Stimulated activated CD8-positive, alpha-beta memory T cell treated with anti-CD3 and anti-CD28 coated beads, Interleukin-4, amount 100 ng/mL, for 48 hours (primary cell): ENCODE measurements around the gene RUNDC3A.
A peak's percentile ranks its signal among the peaks of the same experiment; 100 is the strongest.

Experiments
- DNase-seq: peaks from one replicate; pipeline ENCODE4 v3.0.0-alpha.2; 2020

The RUNDC3A gene

DNA sequence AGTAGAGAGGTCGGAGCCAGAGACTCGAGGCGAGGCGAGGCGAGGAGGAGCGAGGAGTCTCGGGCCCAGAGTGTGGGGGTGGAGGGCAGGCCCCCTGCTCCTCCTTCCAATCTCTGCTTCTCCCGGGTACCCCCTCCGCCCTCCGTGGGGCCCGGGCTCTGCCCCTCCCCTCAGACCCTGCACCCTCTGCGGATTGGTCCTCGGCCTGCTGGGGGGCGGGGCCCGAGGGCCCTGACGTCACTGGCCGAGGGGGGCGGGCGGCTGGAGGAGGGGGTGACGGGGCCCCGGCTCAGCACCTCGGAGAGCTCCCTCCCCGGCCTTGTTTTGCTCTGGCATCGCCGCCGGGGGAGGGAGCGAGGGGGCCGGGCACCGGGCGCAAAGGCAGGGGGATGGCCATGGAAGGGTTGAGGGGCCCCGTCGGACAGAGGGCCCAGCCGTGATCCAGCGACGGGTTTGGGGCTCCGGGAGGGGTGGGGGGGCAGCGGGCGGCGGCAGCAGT lies at the start of gene RUNDC3A:
Gene RUNDC3A (plus strand): TSS at position 282 of the 499 bp plus-strand sequence. CDS start 232 bp downstream, outside the sequence.
- DNase-seq = peak; percentile 94

DNA sequence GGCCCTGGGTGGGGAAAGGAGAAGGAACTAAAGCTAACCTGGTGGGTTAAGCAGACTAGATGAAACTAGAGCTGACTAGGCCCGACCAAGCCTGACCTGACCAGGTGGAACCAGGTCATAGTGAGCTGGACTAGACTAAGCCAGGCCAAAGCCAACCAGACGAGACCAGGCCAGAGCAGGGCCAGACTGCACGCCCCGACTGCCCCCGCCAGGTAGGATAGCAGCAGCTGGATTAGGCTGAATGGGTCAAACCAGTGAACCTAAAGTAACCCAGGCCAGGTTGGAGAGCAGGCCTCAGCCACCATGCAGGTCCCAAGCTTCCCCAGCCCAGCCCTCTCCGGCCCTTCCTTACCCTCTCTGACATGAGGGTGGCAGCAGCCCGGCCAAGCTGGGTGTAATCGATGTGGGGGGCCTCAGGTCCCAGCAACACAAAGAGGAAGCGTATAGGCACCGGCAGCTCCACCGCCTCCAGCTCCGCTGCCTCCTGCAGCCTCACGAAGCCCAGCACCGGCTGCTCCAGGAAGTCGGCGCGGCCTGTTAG lies 49.5 kb upstream of the RUNDC3A start:
- no peak for DNase-seq

DNA sequence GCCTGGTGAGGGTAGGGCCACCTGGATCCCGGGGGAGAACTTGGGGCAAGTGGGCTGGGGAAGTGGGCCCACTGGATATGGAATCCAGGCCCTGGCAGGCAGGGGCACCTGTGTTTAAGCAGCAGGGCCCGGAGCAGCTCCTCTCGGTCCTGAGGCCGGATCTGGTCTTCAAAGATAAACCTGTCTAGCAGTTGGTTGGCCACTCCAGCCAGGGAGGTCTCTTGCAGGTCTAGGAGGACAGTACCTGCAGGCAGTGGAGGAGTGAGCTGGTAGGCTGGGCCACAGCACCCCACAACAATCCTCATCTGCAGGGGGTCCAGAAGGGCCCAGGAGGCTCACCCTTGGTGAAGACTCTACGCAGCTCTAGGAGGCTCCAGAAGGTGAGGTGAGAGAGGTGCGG lies 48.1 kb upstream of the RUNDC3A start:
- DNase-seq = no peak

DNA sequence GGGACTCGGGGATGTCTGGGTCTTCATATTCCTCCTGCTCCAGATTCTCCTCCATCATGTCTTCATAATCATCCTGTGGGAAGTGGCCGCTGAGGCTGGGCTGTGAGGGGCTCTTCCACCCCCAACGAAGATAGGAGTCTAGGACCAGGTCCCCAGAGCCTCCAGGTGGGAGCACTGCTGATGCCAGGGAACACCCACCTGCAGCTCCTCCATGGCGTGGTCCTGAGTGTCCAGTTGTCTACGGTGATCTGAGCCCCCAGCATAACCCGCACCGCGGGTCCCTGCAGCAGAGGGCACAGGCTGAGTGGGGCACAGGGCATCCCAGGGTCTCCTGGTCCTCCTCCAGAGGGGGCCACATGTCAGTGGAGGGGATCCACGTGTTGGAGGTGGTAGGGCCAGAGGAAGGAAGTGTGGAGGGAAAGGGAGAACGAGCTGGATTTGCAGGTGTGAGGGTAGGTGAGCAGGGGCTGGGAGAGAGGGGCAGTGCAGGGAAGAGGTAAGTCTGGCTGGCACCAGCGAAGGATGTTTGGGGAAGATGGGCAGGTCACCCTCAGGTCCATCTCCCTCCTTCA lies 45.7 kb upstream of the RUNDC3A start:
- no peak for DNase-seq

DNA sequence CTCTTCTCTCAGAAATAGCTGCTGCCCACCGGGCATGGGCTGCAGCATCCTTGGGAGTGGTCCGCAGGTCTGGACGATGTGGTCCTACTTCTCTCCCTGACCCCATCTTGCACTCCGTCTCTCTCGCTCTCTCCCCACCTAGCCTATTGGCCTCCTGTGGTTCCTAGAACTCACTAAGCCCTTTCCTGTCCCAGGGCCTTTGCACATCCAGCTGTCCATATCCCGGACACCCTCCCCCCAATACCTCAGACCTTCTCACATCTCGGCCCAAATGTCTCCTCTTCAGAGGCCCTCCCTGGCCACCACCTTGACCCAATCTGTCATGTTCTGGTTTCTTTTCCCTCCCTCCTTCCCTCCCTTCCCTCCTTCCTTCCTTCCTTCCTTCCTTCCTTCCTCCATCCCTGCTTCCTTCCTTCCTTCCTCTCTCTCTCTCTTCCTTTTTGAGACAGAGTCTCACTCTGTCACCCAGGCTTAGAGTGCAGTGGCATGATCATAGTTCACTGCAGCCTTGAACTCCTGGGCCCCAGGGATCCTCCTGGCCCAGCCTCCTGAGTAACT lies 45.0 kb upstream of the RUNDC3A start:
- DNase-seq = no peak

DNA sequence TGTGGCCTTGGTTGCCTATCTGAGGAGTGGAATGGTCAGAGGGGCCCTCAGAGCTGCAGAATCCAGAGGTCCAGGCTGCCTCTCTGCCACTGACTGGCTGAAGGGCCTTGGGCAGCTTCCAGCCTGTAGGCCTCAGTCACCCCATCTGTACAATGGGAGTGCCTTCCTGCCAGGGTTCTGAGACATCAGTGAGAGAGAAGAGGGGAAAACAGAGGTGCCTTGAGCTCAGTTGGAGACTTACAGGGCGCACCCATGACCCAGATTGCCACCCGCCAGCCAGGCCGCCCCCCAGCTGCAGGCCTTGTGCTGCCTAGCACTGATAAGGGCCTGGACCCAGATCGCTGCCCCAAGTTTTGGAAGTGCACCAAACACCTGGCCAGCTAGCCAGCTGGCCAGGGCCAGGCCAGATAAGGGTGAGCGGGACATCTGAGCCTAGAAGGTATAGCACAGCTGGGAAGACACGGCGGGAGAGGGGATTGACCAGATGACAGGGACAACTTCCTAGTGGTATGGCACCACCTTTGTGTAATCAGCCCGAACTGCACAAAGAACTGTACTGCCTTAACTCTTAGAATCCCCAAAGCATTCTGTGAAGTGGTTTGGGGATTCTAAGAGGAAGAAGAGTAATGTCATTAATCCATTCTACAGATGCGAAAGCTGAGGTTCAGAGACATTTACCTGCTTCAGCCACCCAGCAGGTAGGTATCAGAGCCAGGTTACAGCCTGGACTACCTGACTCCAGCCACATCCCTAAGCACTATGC lies 41.8 kb upstream of the RUNDC3A start:
- DNase-seq = no peak

DNA sequence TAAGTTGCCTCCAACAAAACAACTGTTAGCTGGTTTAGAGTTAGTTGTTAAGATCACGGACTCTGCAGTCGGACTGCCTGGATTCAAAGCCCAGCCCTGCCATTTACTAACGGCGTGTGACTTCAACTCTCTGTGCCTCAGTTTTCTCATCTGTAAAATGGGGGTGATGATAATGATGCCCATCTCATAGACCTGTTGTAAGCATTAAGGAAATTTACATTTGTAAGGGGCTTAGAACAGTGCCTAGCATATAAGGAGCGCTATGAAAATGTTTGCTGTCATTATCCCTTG lies 41.3 kb upstream of the RUNDC3A start:
- DNase-seq = no peak

DNA sequence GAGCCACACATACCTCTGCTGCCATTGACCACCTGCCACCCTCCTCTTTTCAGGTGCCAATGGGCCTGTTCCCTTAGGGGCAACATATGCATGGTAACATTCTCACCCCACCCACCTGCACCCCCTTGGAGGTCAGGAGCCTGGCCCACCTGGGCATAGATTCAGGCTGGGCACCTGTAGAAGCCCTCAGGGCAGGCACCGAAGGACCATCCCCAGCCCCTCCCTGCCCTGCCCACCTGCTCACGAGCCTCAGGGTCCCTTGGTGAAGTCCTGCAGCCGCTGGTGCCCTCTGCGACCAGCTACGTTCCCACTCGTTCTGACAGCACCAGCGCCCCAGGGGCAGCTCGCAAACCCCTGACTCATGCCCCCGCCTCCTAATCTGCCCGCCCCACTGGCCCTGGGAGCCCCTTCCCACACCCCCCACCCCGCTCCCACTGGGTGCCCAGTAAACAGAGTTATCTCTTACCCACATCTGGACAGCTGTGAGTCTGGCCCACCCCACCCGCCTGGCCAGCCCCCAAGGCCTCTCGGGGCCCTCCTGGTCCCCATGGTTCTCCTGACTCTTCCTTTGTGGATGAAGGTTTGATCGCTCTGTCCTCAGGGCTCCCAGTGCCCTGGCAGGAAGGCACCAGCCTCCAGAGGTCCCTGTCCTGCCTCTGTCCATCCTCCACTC lies 40.4 kb upstream of the RUNDC3A start, which contains the start of gene SLC4A1:
Gene SLC4A1 (minus strand): TSS at position 318 of the 673 bp plus-strand sequence. CDS start 5,269 bp downstream, outside the sequence.
- no peak for DNase-seq

DNA sequence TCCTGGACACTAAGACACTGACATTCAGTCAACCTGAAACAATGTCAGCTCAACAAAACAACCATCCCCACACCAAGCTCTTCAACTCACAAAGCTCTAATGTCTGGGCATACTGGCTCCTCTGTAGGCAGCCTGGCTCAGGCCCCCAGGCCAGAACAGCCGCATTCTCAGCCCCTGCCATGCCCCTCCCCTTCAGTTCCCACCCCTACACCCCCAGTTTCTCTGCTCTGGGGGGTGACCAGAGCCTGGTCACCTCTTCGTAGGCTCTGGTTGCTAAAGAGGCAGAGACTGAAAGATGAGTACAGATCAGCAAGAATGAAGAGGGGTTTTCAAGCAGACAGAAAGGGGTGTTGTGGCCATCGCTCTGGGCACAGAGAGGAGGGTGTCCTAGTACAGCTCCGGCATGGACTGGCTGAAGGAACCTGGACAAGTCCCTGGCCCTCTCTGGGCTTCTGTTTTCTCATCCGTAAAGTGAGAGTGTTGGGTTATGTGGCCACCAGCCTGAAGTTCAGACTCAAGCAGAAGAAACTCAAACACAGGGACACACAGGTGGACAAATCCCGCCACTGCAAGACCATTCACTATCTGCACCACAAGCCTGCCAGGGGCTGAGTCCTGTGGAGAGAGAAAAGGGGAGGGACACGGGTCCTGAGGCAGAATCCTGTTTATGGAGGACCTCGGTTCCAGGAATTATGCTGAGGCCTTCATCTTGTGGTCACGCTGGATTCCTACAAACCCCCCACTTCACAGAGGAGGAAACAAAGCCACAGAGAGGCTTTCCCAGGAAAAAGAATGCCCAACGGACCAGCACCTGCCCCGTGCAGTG lies 39.5 kb upstream of the RUNDC3A start:
- DNase-seq = no peak

DNA sequence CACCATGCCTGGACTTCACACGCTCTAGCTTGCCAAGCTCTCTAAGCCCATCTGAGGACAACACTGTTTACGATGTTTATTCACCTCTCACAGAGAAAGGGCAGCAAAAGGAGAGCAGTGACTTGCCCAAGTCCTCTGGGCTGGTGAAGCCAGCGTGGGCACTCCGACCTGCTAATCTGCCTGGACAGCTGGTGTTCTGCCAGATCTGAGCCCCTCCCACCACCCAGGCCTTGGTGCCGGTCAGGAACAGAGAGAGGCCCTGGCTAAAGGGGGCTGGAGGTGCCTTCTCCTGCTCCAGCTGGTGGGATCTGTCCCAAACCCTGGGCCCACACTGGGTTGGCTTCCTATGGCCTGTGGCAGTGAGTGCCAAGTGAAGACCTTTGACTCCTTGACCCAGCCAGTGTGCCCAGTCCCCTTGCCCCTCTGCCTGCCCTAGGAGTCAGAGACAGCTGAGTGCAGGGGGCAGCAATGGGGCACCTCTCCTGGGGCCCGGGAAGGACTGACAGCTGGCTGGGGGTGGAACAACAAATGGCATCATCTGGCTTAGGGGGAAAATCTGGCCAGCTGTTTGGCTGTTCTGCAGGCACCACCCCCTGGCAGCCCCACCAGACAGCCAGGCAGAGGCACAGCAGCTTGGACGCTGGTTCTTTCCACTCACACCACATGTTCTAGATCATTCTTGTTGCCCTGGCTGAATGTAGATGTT lies 38.7 kb upstream of the RUNDC3A start:
- DNase-seq = no peak

DNA sequence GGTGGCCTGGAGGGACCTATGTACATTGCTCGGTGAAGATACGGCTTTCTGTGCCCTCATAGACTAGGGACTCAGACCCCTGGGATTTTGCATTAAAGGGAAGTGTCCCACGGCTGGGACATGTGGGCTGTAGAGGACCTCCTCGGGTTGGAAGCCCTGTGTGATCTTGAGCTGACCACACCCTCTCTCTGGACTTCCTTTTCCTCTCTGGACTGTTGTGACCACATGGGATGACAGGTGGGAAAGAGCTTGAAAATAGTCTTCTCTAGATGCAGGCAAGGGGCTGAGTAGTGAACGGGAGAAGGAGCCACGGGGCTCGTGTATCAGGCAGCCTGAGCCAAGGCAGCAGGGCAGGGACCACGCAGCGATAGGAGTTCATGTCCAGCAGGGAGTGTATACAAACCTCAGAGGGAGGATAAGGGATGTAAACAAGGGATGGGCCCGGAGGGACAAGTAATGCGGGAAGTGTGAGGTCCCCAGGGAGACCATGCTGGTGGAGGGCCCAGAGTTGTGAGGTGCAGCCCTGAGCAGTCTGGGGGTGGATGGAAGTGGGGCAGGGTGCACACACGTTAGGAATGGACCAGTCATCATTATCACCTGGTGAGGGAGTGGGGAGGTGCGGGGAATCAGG lies 36.0 kb upstream of the RUNDC3A start:
- DNase-seq = no peak

DNA sequence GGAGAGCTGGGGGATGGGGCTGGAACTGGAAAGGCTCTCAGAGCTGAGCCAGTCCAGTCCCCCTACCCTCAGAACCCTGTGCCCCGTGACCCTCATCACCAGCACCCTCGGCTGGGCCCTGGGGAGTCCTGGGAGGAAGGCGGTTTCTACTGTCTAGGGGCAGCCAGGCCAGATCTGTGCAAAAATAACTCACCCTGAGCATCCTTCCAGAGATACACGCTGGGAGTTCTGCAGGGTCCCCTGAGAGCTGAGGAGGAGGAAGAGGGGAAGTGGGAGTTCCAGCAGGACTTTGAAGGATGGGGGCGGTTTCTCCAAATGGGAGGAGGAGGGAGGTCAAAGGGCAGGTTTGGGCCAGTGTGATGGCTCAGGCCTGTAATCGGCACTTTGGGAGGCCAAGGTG lies 35.4 kb upstream of the RUNDC3A start:
- DNase-seq = no peak

DNA sequence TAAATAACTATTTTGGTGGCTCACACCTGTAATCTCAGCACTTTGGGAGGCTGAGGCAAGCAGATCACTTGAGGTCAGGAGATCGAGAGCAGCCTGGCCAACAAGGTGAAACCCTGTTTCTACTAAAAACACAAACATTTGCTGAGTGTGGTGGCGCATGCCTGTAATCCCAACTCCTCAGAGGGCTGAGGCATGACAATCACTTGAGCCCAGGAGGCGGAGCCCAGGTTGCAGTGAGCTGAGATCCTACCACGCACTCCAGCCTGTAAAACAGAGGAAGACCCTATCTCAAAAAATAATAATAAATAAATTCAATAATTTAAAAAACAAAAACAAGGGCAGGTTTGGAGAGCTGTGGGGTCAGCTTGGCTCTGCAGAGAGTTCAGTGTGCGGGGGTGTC lies 34.8 kb upstream of the RUNDC3A start:
- no peak for DNase-seq

DNA sequence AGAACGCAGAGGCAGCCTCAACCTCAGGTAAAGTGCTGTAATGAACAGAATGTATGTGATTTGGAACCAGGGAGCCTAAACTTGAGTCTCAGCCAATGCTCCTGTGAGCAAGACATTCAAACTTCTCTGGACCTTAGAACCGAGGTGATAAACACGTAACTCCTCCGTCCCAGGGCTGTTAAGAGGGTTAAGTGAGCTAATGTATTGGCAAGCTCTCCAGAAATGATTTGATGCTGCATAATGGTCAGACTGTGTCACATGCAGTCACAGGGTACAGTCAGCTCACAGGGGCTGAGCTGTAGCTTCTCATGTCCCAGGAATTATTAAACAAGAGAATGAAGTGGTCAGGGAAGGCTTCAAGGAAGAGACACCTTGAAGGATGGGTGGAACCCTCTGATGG lies 30.4 kb upstream of the RUNDC3A start:
- DNase-seq = no peak

DNA sequence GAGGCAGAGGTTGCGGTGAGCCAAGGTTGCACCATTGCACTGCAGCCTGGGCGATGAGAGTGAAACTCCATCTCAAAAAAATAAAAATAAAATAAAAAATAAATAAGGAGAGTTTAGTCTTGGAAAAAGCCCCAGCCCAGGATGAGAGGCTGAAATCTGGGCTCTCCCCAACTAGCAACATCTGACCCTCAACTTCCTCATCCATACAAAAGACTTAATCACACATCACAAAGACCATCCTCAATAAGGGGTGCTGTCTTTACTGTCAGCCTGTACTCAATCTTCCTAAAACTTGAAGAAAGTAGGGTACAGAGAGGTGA lies 29.1 kb upstream of the RUNDC3A start:
- DNase-seq = no peak

DNA sequence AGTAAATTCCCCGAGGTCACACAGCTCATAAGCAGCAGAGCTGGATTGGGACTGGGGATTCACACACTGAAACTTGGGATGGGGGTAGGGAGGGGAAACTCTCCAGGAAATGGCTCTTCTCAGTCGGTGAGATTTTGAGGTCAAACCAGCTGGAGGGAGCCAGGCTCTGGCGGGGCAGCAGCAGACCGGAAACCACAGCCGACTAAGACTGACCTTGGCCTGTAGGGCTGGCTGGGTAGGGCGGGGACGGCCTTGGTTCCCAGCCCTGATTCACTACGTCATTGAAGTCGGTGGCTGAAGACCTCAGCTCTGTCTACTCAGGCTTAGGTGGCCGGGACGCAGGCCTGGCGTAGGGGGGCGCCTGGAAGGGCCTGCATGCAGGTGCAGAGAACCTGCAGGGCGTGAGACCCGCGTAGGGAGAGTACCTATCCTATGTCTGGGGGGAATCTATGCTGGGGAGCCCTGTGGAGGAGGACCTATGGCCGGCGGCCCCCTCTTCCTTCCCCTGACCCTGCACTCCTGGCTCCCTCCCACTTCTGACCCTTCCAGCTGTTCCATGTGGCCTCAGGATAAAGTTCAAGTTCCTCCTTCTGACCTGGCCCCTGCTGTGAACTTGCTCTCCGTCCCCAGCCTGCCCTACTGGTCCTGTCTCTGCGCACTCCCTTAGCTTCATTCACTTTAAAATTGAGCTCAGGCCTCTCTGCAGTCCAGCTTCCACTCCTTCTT lies 28.6 kb upstream of the RUNDC3A start:
- DNase-seq = peak; percentile 28

DNA sequence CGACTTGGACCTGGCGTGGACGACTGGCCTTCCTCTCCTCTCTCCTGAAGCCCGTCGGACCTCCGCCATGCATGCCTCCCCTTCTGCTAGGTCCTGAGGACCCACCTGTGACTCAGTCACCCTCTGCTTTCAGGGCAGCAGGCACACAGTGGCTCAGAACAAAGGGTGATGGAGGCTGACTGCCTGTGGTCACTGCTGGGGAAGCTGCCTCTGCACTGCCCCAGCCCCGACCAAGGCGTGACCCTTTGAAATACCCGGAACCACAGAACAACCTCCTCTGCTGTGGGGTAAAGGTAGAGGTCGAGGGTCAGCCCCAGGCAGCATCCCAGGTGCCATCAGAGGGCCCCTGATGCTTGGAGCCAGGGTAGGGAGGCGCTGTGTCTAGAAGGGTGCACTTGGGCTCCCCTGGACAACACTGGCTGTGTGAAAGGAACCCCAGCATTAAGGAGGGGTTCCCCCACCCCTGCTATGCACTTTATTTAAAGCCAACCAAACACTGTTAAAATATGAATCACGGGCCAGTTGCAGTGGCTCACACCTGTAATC lies 27.9 kb upstream of the RUNDC3A start:
- DNase-seq = no peak

DNA sequence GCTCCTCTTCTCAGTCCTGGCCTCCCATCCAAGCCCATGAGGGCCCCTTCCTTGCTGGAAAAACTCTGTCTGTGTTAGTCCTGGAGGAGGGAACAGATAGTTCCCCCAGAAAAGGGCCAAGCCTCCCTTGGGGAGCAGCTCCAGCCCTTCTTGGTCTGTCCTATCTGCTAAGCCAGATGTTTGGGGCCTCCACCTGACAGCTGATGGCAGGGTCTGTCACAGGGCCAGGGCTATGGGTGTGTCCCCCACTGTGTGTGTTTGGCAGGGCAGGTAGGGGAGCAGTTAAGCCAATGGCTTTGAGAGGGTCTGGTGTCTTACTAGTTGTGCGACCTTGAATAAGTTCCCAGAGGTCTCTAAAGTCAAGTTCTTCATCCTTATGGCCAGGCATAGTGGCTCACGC lies 26.8 kb upstream of the RUNDC3A start:
- no peak for DNase-seq

DNA sequence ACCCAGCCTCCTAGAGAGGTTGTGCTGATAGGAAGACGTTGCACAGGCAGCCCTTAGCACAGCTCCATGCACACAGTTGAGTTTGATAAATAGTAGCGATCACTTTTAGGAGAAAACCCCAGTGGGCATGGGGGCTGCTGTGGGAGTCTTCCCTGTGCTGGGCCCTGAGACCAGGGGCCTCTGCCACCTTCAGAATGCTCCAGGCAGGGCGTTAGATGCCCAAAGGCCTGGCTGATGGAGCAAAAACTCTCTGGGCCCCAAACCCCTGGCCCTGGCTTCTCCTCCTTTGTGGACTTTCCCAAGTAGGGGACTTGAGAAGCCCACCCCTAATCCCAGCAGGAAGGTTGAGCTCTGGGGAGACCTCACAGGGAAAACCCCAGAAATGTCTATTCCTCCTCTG lies 26.1 kb upstream of the RUNDC3A start:
- no peak for DNase-seq

DNA sequence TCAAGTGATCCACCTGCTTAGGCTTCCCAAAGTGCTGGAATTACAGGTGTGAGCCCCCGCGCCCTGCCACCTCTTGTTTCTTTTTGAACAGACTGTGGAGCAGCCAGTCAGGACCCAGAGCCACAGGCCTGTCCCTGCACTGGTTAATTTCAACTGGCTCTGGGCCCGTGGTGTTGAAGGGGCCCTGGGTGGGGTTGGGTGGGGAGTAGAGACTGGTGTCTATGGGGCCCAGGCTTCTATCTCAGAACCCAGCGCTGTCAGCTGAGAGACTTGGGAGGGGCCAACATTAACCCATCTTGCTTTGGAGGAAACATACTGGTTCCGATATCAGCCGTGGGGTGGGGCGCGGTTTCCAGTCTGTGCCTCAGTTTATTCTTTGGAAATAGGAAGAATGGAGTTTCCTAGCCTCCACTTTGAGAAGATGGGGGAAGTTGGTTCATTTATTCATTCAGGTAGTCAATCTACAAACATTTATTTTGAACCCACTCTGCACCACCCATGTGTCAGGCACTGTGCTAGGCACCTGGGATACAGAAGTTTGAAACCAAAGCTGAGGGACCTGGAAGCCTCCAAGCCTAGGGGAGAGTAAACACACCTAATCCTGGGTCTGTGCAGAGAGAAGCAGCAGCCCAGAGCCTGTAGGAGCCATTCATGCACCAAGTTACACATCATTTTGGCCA lies 24.9 kb upstream of the RUNDC3A start:
- DNase-seq = no peak
